Activated CD8-positive, alpha-beta T cell treated with anti-CD3 and anti-CD28 coated beads for 36 hours (primary cell): ENCODE results near the gene OR13C9. TPM values are rescaled to one million over a fixed set of nuclear protein-coding genes. Genes with fewer than 3 reads are reported as not detected.
"Not testable (repeated sequence)": the region's sequence is repeated elsewhere in the genome, so short reads cannot be mapped to it uniquely, and the experiment has no call there.

Experiments used
- ATAC-seq: fragments of 200-7000 bp; cut with Tn5 transposase; one replicate; pipeline ENCODE4 v1.10.0; 2021; ENCODE audit warnings: mild to moderate bottlenecking, moderate library complexity
- CTCF ChIA-PET: fragments of 350-600 bp; sonication (Branson Sonifier 250); formaldehyde crosslinking; loops from one replicate; lab custom pipeline; 2021; ENCODE audit warnings: antibody characterized with exemption; lab: Charles Lee
- POLR2A ChIA-PET: fragments of 350-600 bp; sonication (Branson Sonifier 250); formaldehyde crosslinking; loops from one replicate; lab custom pipeline; 2021; ENCODE audit warnings: antibody characterized with exemption; lab: Charles Lee
- DNase-seq: peaks from one replicate; pipeline ENCODE4 v3.0.0-alpha.2; 2020
- H3K27ac Mint-ChIP-seq: one replicate; pipeline ENCODE4 v1.8.0; 2021; ENCODE audit warnings: mild to moderate bottlenecking, mixed read lengths
- H3K27me3 Mint-ChIP-seq: one replicate; pipeline ENCODE4 v1.8.0; 2021; ENCODE audit warnings: mixed read lengths
- H3K36me3 Mint-ChIP-seq: one replicate; pipeline ENCODE4 v1.8.0; 2021; ENCODE audit warnings: low read depth, mixed read lengths
- H3K4me1 Mint-ChIP-seq: one replicate; pipeline ENCODE4 v1.8.0; 2021; ENCODE audit warnings: low read depth, mixed read lengths
- H3K4me3 Mint-ChIP-seq: one replicate; pipeline ENCODE4 v1.8.0; 2021; ENCODE audit warnings: mild to moderate bottlenecking, moderate library complexity, mixed read lengths
- H3K9me3 Mint-ChIP-seq: one replicate; pipeline ENCODE4 v1.8.0; 2021; ENCODE audit warnings: mixed read lengths
- intact Hi-C: fragments of 100-400 bp; cut with micrococcal nuclease; formaldehyde crosslinking; loops from one replicate; pipeline ENCODE4 v1.10.0; 2022
- total RNA-seq, 2 experiments: library from RNA; stranded (reverse); gene quantifications; one replicate each; pipeline ENCODE4 v1.2.3, GENCODE V29; 2021
- TF ChIP-seq, protein P1 (sequence below): fragments of 200-600 bp; IDR thresholded peaks from one replicate; pipeline ENCODE4 v1.8.0; 2022; ENCODE audit warnings: antibody characterized with exemption, mild to moderate bottlenecking

OR13C9 gene, protein sequence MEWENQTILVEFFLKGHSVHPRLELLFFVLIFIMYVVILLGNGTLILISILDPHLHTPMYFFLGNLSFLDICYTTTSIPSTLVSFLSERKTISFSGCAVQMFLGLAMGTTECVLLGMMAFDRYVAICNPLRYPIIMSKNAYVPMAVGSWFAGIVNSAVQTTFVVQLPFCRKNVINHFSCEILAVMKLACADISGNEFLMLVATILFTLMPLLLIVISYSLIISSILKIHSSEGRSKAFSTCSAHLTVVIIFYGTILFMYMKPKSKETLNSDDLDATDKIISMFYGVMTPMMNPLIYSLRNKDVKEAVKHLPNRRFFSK
- not detected for total RNA-seq

DNA sequence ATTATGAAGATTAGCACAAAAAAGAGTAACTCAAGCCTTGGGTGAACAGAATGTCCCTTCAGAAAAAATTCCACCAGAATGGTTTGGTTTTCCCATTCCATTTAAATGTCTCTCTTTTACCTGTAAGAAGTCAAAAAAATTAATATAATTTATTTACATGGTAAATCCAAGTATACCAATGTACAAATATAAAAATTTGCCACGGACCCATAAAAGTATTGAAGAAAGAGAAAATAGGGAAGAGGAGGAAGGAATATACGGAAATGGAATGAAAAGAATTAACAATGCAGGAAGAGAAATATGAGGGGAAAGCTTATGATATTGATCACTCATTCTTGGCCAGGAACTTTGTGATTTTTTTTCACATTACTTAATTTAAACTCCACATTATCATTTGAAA lies at the start of gene OR13C9:
TSS of gene OR13C9 (minus strand) at position 101 of the 400 bp plus-strand sequence. CDS start at position 101, 0 bp downstream.
- Mint-ChIP-seq H3K36me3 (no peaks in the 10 kb centered on the region), H3K4me3 (no peak within 1 kb of the TSS), H3K9me3 (peaks cover 3% of the 10 kb centered on the region), H3K27ac (no peak within 1 kb of the TSS), H3K27me3 (no peaks in the 10 kb centered on the region), H3K4me1 (no peaks in the 10 kb centered on the region)
- ChIA-PET CTCF (no interaction called here), POLR2A (no interaction called here)
- TF ChIP-seq, protein P1, sequence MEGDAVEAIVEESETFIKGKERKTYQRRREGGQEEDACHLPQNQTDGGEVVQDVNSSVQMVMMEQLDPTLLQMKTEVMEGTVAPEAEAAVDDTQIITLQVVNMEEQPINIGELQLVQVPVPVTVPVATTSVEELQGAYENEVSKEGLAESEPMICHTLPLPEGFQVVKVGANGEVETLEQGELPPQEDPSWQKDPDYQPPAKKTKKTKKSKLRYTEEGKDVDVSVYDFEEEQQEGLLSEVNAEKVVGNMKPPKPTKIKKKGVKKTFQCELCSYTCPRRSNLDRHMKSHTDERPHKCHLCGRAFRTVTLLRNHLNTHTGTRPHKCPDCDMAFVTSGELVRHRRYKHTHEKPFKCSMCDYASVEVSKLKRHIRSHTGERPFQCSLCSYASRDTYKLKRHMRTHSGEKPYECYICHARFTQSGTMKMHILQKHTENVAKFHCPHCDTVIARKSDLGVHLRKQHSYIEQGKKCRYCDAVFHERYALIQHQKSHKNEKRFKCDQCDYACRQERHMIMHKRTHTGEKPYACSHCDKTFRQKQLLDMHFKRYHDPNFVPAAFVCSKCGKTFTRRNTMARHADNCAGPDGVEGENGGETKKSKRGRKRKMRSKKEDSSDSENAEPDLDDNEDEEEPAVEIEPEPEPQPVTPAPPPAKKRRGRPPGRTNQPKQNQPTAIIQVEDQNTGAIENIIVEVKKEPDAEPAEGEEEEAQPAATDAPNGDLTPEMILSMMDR = no peak
- intact Hi-C loops = no loop called here
- no peak for DNase-seq
- ATAC-seq = no peak

DNA sequence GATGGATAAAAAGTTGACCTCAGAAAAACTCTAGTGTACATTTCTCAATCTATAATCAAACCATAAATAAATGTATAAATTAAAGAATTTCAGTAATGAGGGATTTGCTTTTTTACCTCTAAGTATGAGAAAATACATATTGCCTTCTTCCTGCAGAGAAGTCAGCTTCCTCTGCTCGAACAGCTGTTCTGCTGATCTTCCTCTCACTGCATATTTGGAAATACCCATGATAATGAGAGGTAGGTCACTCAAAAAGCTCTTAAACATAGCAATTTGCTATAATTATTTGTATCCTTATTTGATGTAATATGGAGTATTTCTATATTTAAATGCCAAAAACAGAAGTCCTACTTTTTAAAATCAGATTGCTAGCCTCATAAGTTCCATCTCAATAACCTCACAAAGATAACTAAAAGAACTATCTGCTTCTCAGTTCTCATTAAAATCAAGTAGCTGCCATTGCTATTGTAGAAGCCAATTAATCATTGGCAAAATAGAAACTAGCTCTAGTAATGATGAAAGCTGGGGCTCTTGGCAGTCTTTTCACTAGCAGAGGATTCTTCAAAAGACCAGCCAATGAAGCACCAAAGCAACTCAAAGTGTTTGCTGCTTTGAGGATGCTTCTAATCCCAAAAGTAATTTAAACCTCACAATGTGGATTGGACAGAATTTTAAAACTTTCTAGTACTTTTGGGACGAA lies 40.6 kb upstream of the OR13C9 start:
- ChIA-PET POLR2A (no interaction called here), CTCF (interaction anchor here (1.2 kb wide), 1 partner anchor 8 kb away, joined by 3 read pairs; no protein-coding TSS in a partner anchor)
- intact Hi-C loops = no loop called here
- H3K27me3 Mint-ChIP-seq = no peaks in the 10 kb centered on the region
- no peak overlapping the region for H3K4me3 Mint-ChIP-seq
- no peaks in the 10 kb centered on the region for H3K4me1 Mint-ChIP-seq
- TF ChIP-seq, protein P1 = no peak
- H3K27ac Mint-ChIP-seq = no peak overlapping the region
- peaks cover under 1% of the 10 kb centered on the region for H3K9me3 Mint-ChIP-seq
- ATAC-seq (no peak), DNase-seq (no peak)
- H3K36me3 Mint-ChIP-seq = no peaks in the 10 kb centered on the region

DNA sequence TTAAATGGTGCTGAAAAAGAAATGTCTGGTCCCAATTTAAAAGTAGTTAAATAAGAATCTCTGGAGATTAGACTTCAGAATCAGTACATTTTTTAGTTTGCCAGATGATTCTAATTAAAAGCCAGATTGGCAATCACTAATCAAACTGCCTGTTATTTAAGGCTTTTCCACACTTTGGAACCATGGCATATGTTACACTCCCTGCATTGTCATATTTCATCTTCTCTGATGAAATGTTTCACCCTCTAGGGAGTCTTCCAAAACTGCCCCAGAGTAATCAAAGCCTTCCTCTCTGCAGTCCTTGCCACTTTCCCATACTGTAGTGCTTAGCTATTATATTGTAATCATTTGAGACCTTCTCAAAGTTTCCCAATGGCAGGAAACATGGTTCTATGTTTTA lies 17.5 kb upstream of the OR13C9 start:
- peaks cover under 1% of the 10 kb centered on the region for H3K27me3 Mint-ChIP-seq
- no peak overlapping the region for H3K27ac Mint-ChIP-seq
- CTCF ChIA-PET = no interaction called here
- TF ChIP-seq, protein P1 = no peak
- H3K4me3 Mint-ChIP-seq = no peak overlapping the region
- POLR2A ChIA-PET = interaction anchor here (0.6 kb wide), 1 partner anchor 140 kb away, joined by 4 read pairs; no protein-coding TSS in a partner anchor
- H3K36me3 Mint-ChIP-seq = no peaks in the 10 kb centered on the region
- DNase-seq (no peak), ATAC-seq (no peak)
- intact Hi-C loops = no loop called here
- H3K9me3 Mint-ChIP-seq = peaks cover 21% of the 10 kb centered on the region
- H3K4me1 Mint-ChIP-seq = no peaks in the 10 kb centered on the region

DNA sequence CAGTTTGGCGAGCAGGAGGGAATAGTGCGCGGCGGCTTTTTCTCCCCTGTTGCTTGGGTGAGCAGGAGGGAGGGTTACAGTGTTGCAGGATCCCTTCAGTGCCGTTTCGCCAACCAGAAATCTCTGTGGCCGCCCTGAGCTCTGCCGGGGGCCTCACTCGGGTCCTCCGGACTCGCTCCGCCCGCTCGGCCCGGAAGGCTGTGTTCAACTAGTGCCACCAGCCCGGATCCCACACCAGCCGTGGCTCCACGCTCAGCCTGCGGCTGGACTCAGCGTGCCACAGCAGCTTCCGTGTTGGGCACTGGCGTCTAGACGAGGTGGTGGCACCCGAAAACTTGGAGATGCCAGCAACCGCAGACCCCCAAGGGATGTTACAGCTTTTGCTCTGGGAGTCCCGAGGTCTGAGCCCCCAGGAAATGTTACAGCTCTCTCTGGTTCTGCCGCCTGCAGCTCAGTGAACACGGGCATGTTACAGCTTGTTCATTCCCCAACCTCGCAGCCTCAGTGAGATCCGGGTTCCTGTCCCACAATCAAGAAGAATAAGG lies 16.0 kb upstream of the OR13C9 start:
- Mint-ChIP-seq H3K27ac (no peak overlapping the region), H3K9me3 (peaks cover 11% of the 10 kb centered on the region), H3K4me3 (no peak overlapping the region), H3K36me3 (no peaks in the 10 kb centered on the region), H3K4me1 (no peaks in the 10 kb centered on the region), H3K27me3 (no peaks in the 10 kb centered on the region)
- intact Hi-C loops = no loop called here
- ATAC-seq = no peak
- TF ChIP-seq, protein P1 = no peak
- ChIA-PET CTCF (no interaction called here), POLR2A (no interaction called here)
- DNase-seq = no peak

DNA sequence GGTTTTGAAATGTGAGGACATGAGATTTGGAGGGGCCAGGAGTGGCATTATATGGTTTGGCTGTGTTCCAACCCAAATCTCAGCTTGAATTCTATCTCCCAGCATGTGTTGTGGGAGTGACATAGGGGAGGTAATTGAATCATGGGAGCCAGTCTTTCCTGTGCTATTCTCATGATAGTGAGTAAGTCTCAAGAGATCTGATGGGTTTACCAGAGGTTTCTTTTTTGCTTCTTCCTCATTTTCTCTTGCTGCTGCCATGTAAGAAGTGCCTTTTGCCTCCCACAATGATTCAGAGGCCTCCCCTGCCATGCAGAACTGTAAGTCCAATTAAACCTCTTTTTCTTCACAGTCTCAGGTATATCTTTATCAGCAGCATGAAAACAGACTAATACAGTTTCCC lies 8.0 kb upstream of the OR13C9 start:
- H3K27ac Mint-ChIP-seq, ATAC-seq, POLR2A ChIA-PET, H3K9me3 Mint-ChIP-seq, H3K27me3 Mint-ChIP-seq, H3K4me1 Mint-ChIP-seq, H3K4me3 Mint-ChIP-seq, H3K36me3 Mint-ChIP-seq, DNase-seq, CTCF ChIA-PET, intact Hi-C loops: not testable (repeated sequence)
